Measurements from ENCODE around the gene HNRNPC. TPM values are rescaled to one million over a fixed set of nuclear protein-coding genes. Genes with fewer than 3 reads are reported as not detected.
"Not testable (repeated sequence)": the region's sequence is repeated elsewhere in the genome, so short reads cannot be mapped to it uniquely, and the experiment has no call there.

Gene HNRNPC
- total RNA-seq, 2 experiments from 2014 or later = 658 to 677 TPM

DNA sequence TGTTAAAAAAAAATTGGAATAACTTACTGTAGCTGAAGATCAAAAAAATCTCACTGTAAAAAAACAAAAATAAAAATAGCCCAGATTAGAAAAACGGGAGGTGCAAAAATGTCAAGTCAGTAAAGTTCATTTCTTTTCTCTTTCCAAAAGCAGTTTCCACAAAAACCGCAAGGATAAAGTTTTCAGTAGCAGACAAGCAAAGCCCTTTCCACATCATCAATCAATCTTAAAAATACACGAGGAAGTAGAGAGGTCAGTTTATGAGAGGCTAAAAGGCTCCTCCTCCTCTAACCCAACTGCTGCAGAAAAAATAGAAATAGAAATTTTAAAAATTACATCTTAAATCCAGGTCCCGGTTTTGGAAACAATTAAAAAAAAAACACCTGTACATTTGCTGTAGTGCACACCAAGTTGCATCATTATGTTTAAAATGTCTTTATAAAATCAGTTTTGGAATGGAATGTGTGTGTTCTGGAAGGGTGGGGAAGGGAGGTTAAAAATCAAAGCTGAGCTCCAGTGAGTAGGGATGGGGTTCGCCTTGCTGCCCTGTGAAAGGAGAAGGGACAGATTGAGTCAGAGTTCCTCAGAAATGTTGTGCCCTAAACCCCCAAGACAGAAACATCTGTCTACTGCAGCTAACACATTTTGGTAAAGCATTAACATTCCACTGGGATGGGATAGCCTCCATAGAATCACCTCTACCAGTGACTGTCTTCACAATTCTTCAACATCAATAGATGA, 5.8 kb downstream of the HNRNPC start:
- Mint-ChIP-seq H3K4me3 (peak overlapping the region; percentile 99), H3K27ac (peak overlapping the region; percentile 81), H3K9me3 (no peaks in the 10 kb centered on the region), H3K27me3 (no peaks in the 10 kb centered on the region), H3K36me3 (peaks cover 62% of the 10 kb centered on the region), H3K4me1 (peaks cover 73% of the 10 kb centered on the region)
- DNase-seq = no peak
- ATAC-seq (ENCODE audit: low read depth) = no peak
- POLR2A ChIA-PET = no interaction called here

DNA sequence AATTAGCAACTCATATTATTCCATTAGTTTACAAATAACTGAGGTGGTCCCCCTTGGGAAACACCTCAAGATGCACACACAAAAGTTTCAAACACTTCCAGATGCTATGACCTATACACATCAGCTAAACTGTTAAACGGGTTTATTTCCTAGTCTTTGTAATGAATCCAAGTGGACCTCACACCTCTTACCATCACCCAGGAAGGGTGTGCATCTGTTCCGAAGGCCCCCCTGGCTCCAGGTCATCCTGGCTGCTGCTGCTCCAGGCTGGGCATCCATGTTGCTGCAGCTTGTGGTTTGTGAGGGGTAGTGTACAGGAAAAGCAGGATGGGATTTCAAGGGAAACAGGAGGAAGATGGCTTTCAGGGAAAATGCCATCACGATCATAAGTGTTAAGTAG, 6.8 kb downstream of the HNRNPC start:
- DNase-seq (no peak), ATAC-seq (ENCODE audit: low read depth) (no peak)
- no peaks in the 10 kb centered on the region for H3K27me3 Mint-ChIP-seq
- peaks cover 75% of the 10 kb centered on the region for H3K4me1 Mint-ChIP-seq
- no peaks in the 10 kb centered on the region for H3K9me3 Mint-ChIP-seq
- POLR2A ChIA-PET = no interaction called here
- H3K27ac Mint-ChIP-seq = peak overlapping the region; percentile 71
- peak overlapping the region; percentile 61 for H3K4me3 Mint-ChIP-seq
- H3K36me3 Mint-ChIP-seq = peaks cover 60% of the 10 kb centered on the region

DNA sequence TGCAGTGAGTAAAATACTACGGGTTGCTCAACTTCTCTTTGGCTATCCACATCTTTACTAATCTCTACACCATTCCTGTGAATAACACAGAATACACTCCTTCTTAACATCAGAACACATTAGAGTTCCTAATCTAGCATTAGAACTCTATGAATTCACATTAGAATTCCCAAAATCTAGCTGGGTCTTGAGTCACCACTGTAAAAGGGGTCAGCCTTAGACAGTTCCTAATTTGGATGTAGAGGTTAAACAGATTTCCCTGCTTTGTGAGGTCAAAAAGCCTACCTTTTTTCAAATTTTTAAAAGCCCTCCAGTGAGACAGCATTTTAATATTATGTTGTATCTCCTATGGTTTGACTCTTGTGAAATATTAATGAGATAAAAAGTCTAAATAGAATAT, 7.4 kb downstream of the HNRNPC start:
- H3K4me1 Mint-ChIP-seq = peaks cover 76% of the 10 kb centered on the region
- DNase-seq (no peak), ATAC-seq (ENCODE audit: low read depth) (no peak)
- peaks cover 60% of the 10 kb centered on the region for H3K36me3 Mint-ChIP-seq
- no peaks in the 10 kb centered on the region for H3K9me3 Mint-ChIP-seq
- no peaks in the 10 kb centered on the region for H3K27me3 Mint-ChIP-seq
- H3K27ac Mint-ChIP-seq = no peak overlapping the region
- POLR2A ChIA-PET = interaction anchor here (0.8 kb wide), 1 partner anchor 30 kb away, joined by 3 read pairs; no protein-coding TSS in a partner anchor
- H3K4me3 Mint-ChIP-seq = peak overlapping the region; percentile 0

DNA sequence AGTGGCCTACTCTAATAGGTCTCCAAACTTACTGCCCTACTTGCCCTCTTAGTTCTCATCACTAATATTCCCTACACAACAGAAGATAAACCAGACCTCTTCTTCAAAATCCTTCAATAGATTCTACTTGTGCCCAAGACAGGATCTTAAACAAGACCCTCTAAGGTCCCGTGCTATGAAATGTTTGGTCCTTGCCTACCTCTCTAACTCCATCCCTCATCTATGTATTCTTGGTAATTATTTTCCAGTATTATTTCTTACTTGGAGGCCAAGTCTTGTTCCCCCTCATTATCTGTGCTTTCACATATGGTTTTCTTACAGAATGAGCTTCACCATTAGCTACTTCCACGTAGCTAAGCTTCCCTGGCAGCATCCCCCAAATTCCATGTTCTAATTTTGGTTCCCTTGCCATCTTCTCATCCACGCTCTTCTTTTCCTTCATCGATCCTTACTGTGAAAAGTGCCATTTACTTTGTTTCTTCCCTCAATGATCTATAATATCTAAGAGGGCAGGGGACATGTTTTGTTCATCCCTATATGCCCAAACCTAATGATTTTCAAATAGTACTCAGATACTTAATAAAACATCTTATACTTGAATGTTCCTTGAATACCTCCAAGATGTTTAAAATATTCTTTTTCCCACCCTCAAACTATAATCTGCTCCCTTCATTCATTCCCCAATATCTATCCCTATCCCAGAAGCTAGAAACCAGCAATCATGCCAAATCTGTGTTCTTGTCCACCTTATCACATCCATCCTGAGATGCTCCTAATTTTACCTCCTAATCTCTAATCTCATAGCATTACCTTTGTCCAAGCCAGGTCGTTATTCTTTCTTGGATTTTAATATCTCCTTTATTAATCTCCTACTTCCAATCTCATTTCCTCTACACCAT, 10.1 kb downstream of the HNRNPC start:
- Mint-ChIP-seq H3K4me3 (peak overlapping the region; percentile 31), H3K36me3 (peaks cover 54% of the 10 kb centered on the region), H3K27ac (no peak overlapping the region), H3K4me1 (peaks cover 65% of the 10 kb centered on the region), H3K27me3 (no peaks in the 10 kb centered on the region), H3K9me3 (no peaks in the 10 kb centered on the region)
- POLR2A ChIA-PET = interaction anchor here (0.5 to 0.7 kb wide), 2 partner anchors 28 to 61 kb away, joined by 3 to 7 read pairs; no protein-coding TSS in a partner anchor
- no peak for DNase-seq
- no peak for ATAC-seq (ENCODE audit: low read depth)

DNA sequence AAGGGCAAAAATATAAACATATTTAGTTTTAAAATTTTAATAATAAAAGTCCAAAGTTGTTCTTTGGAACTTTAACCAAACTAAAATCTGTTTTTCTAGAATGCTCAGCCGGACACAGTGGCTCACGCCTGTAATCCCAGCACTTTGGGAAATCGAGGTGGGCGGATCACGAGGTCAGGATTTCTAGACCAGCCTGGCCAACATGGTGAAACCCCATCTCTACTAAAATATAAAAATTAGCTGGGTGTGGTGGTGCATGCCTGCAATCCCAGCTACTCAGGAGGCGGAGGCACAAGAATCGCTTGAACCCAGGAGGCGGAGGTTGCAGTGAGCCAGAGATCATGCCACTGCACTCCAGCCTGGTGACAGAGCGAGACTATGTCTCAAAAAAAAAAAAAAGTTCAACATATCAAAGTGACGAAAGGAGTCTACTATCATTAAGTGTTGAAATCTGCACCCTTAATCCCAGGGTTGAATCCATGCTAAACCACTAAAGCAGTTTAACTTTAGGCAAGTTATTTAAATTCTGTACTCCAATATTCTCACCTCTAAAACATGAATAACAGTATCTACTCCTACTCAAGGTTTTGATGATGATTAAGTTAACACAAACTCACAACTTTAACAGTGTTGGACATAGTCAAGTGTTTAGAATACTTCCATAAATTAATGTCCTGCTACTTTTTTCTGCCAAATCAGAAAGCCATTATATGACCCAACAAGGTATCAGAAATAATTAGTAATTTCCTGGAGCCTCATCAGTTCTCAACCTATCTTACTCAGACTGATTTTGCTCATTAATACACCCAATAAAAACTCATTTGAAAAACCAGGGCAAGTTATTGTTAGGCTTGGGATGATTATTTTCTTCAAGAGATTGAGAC, 11.0 kb downstream of the HNRNPC start:
- no peak overlapping the region for H3K27ac Mint-ChIP-seq
- no peak for ATAC-seq (ENCODE audit: low read depth)
- no peak for DNase-seq
- no peaks in the 10 kb centered on the region for H3K9me3 Mint-ChIP-seq
- H3K4me1 Mint-ChIP-seq = peaks cover 59% of the 10 kb centered on the region
- H3K36me3 Mint-ChIP-seq = peaks cover 48% of the 10 kb centered on the region
- H3K4me3 Mint-ChIP-seq = peak overlapping the region; percentile 46
- no peaks in the 10 kb centered on the region for H3K27me3 Mint-ChIP-seq
- POLR2A ChIA-PET = interaction anchor here (0.7 kb wide), 2 partner anchors 28 to 71 kb away, joined by 3 read pairs; no protein-coding TSS in a partner anchor

DNA sequence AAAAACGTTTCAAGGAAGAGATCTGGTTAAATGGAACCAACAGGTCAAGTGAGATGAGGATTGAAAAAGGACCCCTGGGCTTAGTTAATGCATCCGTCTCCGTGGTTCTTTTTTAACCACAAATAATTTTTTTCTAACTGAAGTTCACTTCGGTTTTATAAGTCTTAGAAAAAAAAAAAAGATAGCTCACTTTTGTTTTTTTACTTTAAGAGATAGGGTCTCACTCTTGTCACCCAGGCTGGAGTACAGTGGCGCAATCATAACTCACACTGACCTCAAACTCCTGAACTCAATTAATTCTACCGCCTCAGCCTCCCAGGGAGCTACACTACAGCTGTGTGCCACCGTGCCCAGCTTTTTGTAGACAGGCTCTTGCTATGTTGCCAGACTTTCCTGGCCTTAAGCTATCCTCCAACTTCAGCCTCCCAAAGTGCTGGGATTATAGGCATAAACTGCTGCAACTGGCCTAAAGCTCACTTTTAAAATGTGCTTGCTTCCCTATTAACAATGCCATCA, 11.8 kb downstream of the HNRNPC start:
- DNase-seq = no peak
- peaks cover 47% of the 10 kb centered on the region for H3K36me3 Mint-ChIP-seq
- H3K9me3 Mint-ChIP-seq = no peaks in the 10 kb centered on the region
- H3K4me3 Mint-ChIP-seq = peak overlapping the region; percentile 53
- no peaks in the 10 kb centered on the region for H3K27me3 Mint-ChIP-seq
- ATAC-seq (ENCODE audit: low read depth) = no peak
- peak overlapping the region; percentile 10 for H3K27ac Mint-ChIP-seq
- POLR2A ChIA-PET = interaction anchor here (0.7 to 1.7 kb wide), 3 partner anchors 10 to 71 kb away, joined by 3 to 5 read pairs (median 3); no protein-coding TSS in a partner anchor
- H3K4me1 Mint-ChIP-seq = peaks cover 55% of the 10 kb centered on the region

DNA sequence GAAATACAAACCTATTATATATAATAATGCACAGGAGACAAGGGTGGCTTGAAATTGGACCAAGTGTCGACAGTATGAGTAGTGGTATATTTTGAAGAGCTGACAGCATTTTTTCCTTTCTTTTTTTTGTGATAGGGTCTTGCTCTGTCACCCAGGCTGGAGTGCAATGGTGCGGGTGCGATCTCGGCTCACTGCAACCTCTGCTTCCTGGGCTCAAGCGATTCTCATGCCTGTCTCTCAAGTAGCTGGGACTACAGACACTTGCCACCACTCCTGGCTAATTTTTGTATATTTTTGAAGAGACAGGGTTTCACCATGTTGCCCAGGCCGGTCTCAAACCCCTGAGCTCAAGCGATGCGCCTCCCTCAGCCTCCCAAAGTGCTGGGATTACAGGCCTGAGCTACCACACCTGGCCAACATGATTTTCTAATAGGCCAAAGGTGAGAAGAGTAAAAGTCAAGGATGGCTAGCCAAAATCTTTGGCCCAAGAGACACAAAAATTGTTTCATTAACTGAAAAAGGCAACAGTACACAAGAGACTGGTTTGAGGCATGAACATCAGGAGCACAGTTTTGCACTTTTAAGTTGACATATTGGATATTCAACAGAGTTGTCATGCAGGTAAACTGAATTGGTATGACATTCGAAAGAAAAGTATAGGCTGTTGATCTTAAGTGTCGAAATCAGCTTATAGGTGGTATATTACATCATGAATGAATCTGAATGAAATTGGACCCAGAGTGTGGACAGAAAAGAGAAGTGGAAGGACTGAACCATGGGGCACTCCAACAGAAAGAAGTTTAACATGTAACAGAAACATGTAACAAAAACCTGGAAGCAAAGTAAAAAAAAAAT, 12.5 kb downstream of the HNRNPC start:
- Mint-ChIP-seq H3K4me1 (peaks cover 50% of the 10 kb centered on the region), H3K36me3 (peaks cover 47% of the 10 kb centered on the region), H3K27ac (peak overlapping the region; percentile 10), H3K4me3 (peak overlapping the region; percentile 53), H3K27me3 (no peaks in the 10 kb centered on the region), H3K9me3 (no peaks in the 10 kb centered on the region)
- DNase-seq (no peak), ATAC-seq (ENCODE audit: low read depth) (no peak)
- POLR2A ChIA-PET = interaction anchor here (0.9 to 3.4 kb wide), 4 partner anchors 8 to 18 kb away, joined by 3 to 17 read pairs (median 4); no protein-coding TSS in a partner anchor

DNA sequence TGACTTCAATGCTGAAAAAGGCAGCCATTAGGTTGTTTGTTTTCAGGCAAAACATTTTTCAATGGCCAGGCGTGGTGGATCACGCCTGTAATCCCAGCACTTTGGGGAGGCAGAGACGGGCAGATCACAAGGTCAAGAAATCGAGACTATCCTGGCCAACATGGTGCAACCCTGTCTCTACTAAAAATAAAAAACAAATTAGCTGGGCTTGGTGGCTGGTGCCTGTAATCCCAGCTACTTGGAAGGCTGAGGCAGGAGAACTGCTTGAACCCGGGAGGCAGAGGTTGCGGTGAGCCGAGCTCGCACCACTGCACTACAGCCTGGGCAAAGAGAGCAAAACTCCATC, 13.2 kb downstream of the HNRNPC start:
- peaks cover 45% of the 10 kb centered on the region for H3K4me1 Mint-ChIP-seq
- POLR2A ChIA-PET = interaction anchor here (0.9 to 3.4 kb wide), 4 partner anchors 9 to 17 kb away, joined by 3 to 17 read pairs (median 4); no protein-coding TSS in a partner anchor
- H3K4me3 Mint-ChIP-seq = peak overlapping the region; percentile 13
- ATAC-seq (ENCODE audit: low read depth); H3K27me3 Mint-ChIP-seq; DNase-seq; H3K9me3 Mint-ChIP-seq: not testable (repeated sequence)
- peaks cover 48% of the 10 kb centered on the region for H3K36me3 Mint-ChIP-seq
- H3K27ac Mint-ChIP-seq = peak overlapping the region; percentile 47

DNA sequence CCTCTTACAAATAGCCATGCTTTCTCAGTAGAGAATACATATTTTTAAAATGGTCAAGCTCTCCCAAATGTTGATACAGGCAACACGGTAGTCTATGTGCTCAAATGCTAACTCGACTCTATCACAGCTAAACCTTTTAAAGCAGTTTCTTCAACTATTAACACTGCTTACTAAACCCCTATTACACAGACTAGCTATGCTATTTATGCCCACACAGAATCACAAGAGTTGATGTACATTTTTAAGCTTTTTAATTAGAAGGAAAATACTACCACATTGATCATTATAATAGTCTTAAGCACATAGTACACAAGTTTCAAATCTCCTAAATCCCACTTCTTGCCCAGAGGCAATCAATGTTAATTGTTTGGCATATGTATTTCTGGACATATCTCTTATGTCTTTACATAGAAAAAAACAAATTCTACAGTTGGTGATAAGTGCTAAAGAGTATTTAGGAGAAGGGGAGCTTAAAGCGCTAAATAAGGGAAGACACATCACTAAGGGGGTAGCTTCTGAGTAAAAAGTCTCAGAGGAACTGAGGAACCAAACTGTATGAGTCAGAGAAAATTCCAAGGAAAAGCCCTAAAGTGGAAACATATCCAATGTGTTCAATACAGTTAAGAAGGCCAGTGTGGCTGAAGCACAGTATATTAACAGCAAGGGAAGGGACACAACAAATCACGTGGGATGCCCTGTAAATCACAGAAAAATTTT, 13.7 kb downstream of the HNRNPC start:
- Mint-ChIP-seq H3K4me3 (peak overlapping the region; percentile 13), H3K4me1 (peaks cover 48% of the 10 kb centered on the region), H3K36me3 (peaks cover 51% of the 10 kb centered on the region), H3K9me3 (no peaks in the 10 kb centered on the region), H3K27me3 (no peaks in the 10 kb centered on the region), H3K27ac (peak overlapping the region; percentile 47)
- DNase-seq (no peak), ATAC-seq (ENCODE audit: low read depth) (no peak)
- POLR2A ChIA-PET = interaction anchor here (0.6 to 3.4 kb wide), 6 partner anchors 10 to 1272 kb away, joined by 3 to 17 read pairs (median 4); partner anchors contain the start of gene HNRNPC

DNA sequence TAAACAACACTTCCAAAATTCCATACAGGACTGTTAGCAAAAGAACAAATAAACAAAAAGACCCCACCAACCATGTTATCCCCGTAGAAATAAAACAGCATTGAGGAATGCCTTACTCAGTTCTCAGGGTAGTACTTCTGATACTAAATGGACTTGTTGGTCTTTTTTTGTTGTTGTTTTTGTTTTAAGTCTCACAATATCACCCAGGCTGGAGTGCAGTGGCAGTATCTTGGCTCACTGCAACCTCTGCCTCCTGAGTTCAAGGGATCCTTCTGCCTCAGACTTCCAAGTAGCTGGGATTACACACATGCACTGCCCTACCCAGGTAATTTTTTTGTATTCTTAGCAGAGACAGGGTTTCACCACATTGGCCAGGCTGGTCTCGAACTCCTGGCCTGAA, 17.1 kb downstream of the HNRNPC start:
- Mint-ChIP-seq H3K9me3 (no peaks in the 10 kb centered on the region), H3K4me3 (no peak overlapping the region), H3K27me3 (no peaks in the 10 kb centered on the region), H3K4me1 (peaks cover 29% of the 10 kb centered on the region), H3K27ac (no peak overlapping the region), H3K36me3 (peaks cover 52% of the 10 kb centered on the region)
- POLR2A ChIA-PET = no interaction called here
- ATAC-seq (ENCODE audit: low read depth) = no peak
- no peak for DNase-seq

DNA sequence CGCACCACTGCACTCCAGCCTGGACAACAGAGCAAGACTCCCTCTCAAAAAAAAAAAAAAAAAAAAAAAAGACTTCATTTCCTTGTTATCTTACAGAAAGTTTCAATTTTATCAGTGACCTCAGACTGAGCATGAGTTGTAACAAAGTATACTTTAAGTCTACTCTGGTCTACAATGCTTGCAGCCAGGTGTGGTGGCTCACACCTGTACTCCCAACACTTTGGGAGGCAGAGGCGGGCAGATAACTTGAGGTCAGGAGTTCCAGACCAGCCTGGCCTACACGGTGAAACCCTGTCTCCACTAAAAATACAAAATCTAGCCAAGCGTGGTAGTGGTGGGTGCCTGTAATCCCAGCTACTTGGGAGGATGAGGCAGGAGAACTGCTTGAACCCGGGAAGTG, 18.0 kb downstream of the HNRNPC start:
- H3K27me3 Mint-ChIP-seq = no peaks in the 10 kb centered on the region
- no peak overlapping the region for H3K4me3 Mint-ChIP-seq
- no peak for DNase-seq
- POLR2A ChIA-PET = interaction anchor here (0.6 kb wide), 1 partner anchor 66 kb away, joined by 5 read pairs; no protein-coding TSS in a partner anchor
- H3K4me1 Mint-ChIP-seq = peaks cover 26% of the 10 kb centered on the region
- no peaks in the 10 kb centered on the region for H3K9me3 Mint-ChIP-seq
- H3K27ac Mint-ChIP-seq = no peak overlapping the region
- no peak for ATAC-seq (ENCODE audit: low read depth)
- H3K36me3 Mint-ChIP-seq = peaks cover 51% of the 10 kb centered on the region
